Measurements from ENCODE around the gene ARHGEF26.

GRCh38 chr3:154210986-154211385 lies 89.8 kb downstream of the ARHGEF26 start:
- TF ChIP-seq GATA2 (IDR thresholded peaks at IDR 0.05; ENCODE audit: low read depth, low read length) (no peak), GATA3 (IDR thresholded peaks at IDR 0.05; ENCODE audit: low read depth, low read length) (no peak)

Measured in SH-SY5Y (cell line).